Gastrocnemius medialis (tissue), 4 donors: Measurements from ENCODE around the gene KIF1A.

Experiments used
- CTCF ChIP-seq, 5 experiments: fragments of 450-650 bp in 3 of 5; fragments of 200-600 bp in 2 of 5; sonication (generic) in 2 of 5; IDR thresholded peaks in 4 of 5; conservative IDR thresholded peaks in 1 of 5; 1 replicate in 4 of 5; 2 replicates in 1 of 5; pipeline ENCODE4 v1.5.1; 2016 to 2019; ENCODE audit warnings: antibody characterized with exemption in 5 of 5, mild to moderate bottlenecking in 3 of 5, moderate library complexity in 3 of 5
- POLR2A ChIP-seq, 2 donors: fragments of 450-650 bp; IDR thresholded peaks; one replicate each; pipeline ENCODE4 v1.6.1; 2017; ENCODE audit warnings: antibody characterized with exemption in 2 of 2, mild to moderate bottlenecking in 2 of 2, moderate library complexity in 2 of 2

GRCh38 chr2:240716130-240716798, 103.8 kb downstream of the KIF1A start:
- TF ChIP-seq POLR2A (IDR thresholded peaks at IDR 0.05) (no peak), CTCF (IDR thresholded peaks at IDR 0.05 in 4 of 5, conservative IDR thresholded peaks at IDR 0.05 in 1 of 5) (no peak)
